DND-41 (cell line): ENCODE results near the gene VWF.

Experiments
- CTCF ChIP-seq: IDR thresholded peaks from 2 replicates; pipeline ENCODE4 v1.5.1; 2012; ENCODE audit warnings: borderline replicate concordance, low read length, moderate library complexity, mild to moderate bottlenecking; ENCODE audit not compliant: poor library complexity, severe bottlenecking; ENCODE audit errors: extremely low read depth
- EZH2 ChIP-seq: IDR thresholded peaks from 3 replicates; pipeline ENCODE4 v1.6.1; 2012; ENCODE audit warnings: borderline replicate concordance, low read depth, mild to moderate bottlenecking, moderate library complexity, low read length, inconsistent platforms; ENCODE audit not compliant: severe bottlenecking

DNA sequence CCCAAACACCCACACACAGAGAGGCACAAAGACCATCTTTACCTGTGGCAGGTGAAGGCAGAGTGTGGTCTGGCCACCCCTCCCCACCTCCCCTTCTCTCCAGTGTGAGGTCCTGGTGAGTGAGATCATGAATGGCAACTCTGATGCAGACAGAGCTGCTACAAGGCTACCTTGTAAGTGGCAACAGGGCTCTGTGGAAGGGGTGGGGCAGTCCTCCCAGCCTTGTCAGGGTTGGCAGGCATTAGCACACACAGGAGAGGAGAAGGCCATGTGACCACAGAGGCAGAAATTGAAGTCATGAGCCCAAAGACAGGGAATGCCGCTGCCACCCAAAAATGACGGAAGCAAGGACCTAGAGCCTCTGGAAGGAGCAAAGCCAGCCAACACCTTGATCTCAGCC lies 30.7 kb downstream of the VWF start:
- no peak for TF ChIP-seq CTCF
- TF ChIP-seq EZH2, result no peak
